SH-SY5Y (cell line): Measurements from ENCODE around the gene SMTNL2.

Source experiments
- GATA2 ChIP-seq: IDR thresholded peaks from 2 replicates; pipeline ENCODE4 v1.6.1; 2011; ENCODE audit warnings: mild to moderate bottlenecking, low read depth, low read length
- GATA3 ChIP-seq: IDR thresholded peaks from 2 replicates; pipeline ENCODE4 v1.6.1; 2011; ENCODE audit warnings: low read depth, mild to moderate bottlenecking, low read length, moderate library complexity

DNA sequence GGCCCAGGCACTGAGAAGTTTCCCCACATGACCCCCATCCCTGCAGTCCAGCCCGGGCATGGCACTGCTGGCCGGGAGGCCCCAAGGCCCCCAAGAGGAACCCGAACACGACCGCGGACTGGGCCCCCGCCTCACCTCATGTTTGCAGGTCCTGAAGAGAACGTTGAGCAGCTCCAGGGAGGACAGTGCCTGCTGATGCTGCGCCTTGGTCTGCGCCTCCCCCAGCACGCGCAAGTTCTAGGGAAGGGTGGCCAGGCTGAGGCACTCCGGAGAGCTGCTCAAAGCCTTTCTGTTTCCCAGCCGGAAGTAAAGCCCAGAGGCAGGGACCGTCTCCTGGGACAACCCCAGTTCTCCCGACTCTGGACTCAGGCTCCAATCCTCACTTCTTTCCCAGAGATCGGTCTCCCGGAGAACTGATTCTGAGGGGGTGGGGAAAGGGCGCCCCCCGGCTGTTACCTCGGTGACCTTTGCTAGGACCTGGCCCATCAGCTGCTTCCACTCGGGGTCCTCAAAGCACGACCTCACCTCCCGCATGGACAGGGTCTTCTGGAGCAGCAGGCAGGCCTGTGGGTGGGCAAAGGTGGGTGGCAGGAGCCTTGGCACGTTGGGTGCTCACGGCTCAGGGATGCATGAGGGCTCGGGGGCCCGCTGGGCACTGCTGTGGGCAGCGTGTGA lies 42.9 kb upstream of the SMTNL2 start:
- TF ChIP-seq GATA3 (no peak), GATA2 (no peak)
